GM18517 (cell line): ENCODE measurements around the gene TM4SF5.

Experiments
- ATAC-seq: cut with Tn5 transposase; IDR thresholded peaks from one replicate; pipeline ENCODE4 v1.9.1; 2021; ENCODE audit warnings: mild to moderate bottlenecking, moderate library complexity; ENCODE audit not compliant: unreplicated experiment

Gene TM4SF5, protein sequence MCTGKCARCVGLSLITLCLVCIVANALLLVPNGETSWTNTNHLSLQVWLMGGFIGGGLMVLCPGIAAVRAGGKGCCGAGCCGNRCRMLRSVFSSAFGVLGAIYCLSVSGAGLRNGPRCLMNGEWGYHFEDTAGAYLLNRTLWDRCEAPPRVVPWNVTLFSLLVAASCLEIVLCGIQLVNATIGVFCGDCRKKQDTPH

DNA sequence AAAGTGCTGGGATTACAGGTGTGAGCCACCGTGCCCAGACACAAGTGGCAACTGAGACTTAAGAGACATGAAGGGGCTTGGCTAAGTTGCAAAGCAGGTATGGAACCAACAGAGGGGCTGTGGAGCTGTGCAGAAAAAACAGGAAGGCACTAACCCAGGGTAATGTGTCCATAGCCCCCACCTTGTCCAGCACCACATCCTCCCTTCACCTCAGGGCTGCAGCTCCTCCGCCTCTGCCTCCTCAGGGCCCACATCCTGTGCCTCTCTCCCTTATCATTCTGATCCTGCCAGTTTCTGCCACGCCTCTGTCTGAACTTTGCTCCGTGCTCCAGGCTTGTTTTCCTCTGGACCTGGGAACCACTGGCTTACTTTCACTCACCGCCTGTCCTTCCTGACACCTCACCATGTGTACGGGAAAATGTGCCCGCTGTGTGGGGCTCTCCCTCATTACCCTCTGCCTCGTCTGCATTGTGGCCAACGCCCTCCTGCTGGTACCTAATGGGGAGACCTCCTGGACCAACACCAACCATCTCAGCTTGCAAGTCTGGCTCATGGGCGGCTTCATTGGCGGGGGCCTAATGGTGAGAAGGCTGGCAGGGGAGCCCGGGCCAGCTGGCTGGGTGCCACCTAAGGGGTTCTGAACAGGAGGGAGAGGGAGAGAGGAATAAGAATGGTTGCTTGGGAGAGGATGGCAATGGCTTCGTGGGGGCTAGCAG is at the start of gene TM4SF5:
TM4SF5 (plus strand) TSS at position 368 of the 716 bp plus-strand sequence; CDS start at position 405, 37 bp downstream.
- ATAC-seq, result no peak

DNA sequence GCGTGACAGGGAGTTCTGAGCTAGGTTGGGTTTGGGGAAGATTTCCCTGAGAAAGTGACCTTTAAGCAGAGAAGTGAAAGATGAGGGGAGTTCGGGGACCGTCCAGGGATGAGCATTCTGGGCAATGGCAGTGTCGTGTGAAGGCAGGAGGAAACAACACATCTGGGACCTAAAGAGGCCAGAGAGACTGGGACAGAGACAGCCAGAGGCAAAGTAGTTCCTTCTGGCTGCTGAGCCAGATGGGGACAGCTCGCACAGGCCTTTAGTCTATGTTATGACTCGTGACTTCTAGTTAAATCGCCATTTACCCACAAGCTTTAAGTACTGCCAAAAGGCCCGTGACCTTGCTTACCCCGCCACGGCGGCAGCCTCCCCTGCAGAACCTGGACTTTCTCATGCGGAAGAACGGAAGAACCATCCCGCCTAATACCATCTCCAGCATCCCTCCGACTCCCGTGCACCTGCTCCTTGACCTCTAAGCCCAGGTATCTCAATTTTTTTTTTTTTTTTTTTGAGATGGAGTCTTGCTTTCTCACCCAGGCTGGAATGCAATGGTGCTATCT is 48.9 kb upstream of the TM4SF5 start:
- ATAC-seq, result no peak

DNA sequence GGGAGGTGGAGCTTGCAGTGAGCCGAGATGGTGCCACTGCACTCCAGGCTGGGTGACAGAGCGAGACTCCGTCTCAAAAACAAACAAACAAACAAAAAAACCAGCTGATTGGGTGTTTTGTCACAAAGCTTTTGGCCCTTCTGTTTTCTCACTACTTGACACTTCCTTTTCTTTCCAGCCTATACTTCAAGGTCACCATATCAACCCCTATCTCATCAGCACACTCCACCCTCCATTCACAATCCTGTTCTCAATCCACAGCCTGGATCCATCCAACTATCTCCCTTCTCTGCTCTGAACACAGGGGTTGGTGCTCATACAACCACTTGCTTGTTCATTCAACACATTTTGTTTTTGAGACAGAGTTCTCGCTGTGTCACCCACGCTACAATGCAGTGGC is 47.0 kb upstream of the TM4SF5 start:
- ATAC-seq, result no peak

DNA sequence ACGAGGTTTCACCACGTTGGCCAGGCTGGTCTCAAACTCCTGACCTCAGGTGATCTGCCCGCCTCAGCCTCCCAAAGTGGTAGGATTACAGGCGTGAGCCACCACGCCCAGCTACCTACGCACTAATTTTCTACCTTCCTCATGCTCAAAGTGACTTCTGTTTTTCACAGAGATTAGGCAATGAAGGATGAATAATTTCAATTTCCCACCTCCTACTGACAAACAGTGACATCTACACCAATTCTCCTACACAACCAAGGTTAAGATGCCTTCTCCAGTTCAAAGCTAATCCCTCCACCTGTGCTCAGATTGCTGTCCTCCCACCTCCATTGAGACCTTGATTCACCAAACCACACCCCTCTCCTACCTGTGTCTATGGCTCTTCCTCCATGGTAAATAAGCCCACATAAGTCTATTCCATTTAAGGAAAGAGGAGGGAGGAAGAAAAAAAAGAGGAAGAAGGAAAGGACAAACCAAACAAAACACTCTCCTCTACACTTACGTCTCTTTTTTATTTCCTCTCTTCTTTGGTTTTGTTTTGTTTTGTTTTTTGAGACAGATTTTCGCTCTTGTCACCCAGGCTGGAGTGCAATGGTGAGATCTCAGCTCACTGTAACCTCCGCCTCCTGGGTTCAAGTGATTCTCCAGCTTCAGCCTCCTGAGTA is 45.9 kb upstream of the TM4SF5 start:
- no peak for ATAC-seq

DNA sequence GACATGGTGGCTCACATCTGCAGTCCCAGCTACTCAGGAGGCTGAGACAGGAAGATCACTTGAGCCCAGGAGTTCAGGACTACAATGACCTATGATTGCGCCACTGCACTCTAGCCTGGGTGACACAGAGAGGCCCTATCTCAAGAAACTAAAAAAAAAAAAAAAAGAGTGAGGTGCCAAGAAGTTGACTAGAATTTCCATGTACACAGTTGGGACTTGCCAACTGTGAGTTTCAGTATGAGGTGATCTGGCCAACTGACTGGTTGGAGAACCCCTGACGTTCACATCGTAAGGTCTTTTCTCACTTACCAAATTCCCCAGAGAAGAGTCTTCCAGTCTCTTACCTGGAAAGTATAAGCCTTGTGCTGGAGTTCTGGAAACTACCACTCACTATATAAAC is 43.6 kb upstream of the TM4SF5 start:
- ATAC-seq, result no peak

DNA sequence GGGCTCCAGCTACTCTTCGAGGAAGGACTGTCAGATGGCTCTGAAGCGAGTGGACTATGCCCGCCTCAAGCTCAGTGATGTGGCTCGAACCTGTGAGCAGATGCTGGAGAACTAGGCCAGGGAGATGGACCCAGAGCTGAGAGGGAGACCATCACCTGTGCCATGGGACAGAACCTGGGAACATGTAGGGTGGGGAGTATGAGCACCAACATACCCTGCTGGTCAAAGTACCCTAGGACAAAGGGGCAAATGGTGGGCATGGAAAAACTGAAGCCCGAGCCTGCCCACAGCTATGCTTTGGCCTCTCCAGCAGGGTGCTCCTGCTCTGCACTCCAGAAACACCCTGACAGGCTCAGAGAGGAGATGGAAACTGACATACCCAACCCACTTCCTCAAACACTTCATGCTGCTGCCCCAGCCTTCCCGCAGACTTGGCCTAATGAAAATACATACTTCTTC is 38.6 kb upstream of the TM4SF5 start:
- ATAC-seq, result no peak

DNA sequence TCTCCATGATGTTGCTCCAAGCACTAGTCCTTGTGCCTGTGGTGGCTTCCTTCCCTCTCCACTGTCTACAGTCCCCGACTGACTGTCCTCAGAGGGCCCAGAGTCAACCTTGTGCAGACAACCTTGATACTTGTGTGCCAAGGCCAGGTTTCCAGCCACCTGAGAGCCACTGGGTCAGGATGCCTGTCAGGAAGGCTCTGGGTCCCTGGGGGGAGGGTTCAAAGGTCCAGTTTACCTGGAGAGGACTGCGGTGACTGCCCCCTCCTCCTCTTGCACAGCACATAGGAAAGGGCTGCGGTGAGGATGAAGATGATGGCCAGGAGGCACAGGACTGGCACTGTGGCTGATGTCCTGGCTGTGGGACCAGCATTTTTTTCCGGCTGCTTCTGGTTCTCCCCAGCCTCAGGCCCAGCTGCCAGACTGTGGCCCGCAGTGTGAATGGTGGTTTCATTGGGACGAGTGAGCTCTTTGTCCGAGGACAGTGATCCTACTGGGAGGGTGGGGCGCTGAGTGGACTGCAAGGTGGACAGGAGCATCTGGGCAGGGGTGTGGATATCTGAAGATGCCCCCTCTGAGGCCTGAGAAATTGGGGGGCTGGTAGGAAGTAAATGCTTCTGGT is 36.7 kb upstream of the TM4SF5 start:
- no peak for ATAC-seq

DNA sequence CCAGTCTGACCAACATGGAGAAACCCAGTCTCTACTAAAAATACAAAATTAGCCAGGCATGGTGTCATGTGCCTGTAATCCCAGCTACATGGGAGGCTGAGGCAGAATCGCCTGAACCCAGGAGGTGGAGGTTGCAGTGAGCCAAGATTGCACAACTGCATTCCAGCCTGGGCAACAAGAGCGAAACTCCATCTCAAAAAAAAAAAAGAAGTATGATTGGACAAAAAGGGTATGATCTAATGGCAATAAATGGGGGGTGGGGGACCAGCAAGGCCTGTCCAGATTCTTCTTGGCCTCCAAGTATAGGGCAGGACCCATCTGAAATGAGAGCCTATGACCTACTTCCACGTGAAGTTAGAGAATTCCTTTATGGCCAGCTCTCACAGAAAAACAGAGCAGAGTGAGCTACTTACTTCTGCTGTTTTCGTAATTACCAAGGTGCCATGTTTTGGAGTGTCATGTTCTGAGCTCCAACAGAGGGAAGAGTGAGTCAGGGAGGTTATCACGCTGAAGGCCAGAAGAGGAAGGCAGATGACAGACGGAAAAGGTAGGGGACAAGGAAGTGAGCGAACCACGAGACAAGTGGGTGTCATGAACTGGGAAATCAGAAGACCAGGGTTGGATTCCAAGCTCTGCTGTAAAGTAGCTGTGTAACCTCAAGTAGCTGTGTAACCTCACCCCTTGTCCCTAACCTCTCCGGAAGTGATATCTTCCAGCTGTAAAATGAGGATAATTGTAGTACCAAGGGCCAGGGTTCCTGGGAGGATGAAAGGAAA is 35.6 kb upstream of the TM4SF5 start:
- ATAC-seq, result no peak

DNA sequence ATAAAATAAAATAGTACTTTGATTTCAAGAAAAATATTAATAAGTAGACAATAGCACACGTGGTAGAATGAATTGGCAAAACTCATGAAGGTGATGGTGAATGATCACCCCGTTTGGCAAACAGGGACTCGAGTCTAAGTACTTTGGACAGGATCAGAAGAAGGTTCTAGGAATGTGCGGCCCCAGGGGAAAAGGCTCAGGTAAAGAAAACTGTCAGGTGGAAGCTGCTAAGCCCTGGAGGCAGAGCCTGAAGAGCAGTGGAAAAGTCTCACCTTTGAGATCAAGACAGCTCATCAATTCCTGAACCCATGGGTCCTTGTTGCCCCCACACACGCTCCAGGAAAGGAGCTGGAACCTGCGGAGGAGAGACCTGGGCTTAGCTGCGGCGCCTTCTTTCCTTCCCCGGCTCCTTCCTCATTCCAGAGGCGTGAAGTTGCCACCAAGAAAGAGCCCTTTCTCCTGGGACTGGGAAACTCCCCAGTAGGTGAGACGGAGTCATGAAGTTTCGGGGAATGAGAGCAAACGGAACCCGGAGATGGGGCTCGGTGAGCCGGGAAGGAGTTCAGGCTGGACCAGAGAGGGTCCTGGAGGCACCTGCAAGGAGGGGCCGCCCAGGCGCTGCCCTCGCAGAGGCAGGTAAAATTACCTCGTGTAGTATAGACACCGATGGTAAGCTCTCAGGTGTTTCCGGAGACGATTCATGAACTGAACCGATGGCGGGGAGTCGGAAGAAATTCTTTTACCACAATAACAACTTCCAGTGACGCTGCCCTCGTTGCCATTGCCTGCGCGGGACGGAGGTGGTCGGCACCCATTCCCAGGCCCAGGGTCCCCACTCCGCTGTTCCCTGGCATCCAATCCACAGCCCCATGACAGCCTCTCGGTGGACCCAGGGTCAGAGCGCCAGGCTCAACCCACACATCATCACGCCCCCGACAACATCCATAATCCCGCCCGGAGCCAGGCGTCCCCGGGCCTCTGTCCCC is 33.3 kb upstream of the TM4SF5 start:
- no peak for ATAC-seq

DNA sequence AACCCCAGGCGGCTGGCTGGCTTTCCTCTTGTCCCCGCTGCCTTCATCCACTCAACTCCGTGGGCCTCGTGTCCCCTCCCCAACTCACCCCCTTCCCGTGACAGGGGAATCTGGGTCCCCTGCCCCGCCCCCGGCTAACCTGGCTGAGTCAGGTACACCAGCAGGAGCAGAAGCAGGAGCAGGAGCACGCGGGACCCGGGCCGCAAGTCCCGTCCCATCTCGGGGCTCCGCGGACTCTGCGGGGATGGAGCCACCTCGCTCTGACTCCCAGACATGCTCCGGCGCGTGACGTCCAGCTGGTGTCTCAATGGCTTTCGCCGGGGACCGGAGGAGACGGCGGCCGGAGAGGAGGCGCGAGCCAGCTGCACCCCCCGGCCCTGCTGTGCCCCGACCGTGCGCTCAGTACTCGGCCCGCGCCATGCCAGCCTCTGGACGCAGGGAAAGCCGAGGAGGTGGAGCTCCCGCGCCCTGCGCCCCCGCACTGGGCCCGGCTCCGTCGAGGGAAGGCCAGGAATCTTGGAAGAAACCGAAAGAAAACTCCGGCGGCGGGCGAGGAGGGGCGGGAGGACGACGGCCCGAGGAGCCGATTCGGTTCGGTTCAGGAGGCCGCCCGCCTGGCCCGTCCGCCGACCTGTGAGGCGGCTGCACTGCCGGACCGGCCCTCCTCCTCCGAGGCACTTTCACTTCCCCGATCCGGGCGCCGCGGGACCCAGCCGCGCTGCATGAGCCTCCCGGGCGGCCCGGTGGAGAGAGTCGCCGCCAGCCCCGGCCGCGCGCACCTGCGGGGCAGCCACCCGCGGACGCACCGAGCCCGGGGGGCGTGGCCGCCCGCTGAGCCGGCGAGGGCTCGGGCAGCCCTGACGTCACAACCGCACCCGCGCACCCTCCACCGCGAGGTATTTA is 32.3 kb upstream of the TM4SF5 start, which contains the start of the genes CXCL16 and ZMYND15:
CXCL16 (minus strand) TSS at position 807 of the 903 bp plus-strand sequence; CDS start at position 218, 589 bp downstream.
ZMYND15 (plus strand) TSS at position 712 of the 903 bp plus-strand sequence. CDS start 716 bp downstream, outside the sequence.
- no peak for ATAC-seq

DNA sequence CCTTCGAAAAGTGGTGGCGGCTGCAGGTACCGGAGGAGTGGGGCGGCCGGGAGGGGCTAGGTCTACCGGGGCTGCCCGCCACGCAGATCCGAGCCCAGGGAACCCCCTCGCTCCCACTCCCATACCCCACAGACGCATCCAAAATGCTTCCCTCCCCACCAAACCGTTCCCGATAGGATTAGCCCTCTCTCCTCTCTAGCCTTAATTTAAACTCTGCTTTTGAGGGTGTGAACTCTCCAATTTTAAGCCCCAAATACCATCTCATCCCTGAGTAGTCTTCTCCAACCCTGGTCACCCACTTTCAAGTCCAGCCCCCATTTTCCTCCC is 31.7 kb upstream of the TM4SF5 start:
- no peak for ATAC-seq

DNA sequence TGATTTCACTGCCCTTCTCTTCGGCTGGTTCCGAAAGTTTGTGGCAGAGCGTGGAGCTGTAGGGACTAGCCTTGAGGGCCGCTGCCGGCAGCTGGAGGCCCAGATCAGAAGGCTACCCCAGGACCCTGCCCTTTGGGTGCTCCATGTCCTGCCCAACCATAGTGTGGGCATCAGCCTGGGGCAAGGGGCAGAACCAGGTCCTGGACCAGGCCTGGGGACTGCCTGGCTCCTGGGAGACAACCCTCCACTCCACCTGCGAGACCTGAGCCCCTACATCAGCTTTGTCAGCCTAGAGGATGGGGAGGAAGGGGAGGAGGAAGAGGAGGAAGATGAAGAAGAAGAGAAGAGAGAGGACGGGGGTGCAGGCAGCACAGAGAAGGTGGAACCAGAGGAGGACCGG is 31.1 kb upstream of the TM4SF5 start:
- ATAC-seq, result no peak

DNA sequence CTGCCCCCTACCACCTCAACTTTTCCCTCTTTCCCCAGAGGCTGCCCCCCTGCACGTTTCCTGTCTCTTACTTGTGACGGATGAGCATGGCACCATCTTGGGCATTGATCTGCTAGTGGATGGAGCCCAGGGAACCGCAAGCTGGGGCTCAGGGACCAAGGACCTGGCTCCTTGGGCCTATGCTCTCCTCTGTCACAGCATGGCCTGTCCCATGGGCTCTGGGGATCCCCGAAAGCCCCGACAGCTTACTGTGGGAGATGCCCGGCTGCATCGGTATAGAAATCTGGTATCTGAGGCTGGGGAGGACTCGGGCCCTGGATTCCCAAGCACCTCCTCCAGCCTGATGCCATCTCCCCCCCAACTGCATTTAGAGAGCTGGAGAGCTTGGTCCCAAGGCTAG is 30.1 kb upstream of the TM4SF5 start:
- ATAC-seq, result no peak

DNA sequence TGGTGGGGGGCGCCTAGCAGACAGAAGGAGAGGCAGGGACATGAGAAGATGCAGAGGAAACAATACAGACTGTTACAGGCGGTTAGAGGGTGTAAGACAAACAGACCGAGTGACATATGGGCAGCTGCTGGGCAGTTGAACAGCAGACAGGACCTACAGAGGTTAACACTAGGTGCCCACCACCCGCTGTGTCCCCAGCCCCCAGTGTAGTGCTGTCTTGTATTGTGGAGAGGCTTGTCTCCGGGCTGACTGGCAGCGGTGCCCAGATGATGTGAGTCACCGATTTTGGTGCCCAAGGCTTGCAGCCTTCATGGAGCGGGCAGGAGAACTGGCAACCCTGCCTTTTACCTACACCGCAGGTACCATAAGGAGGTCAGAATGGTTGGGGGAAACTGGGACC is 29.6 kb upstream of the TM4SF5 start:
- no peak for ATAC-seq

DNA sequence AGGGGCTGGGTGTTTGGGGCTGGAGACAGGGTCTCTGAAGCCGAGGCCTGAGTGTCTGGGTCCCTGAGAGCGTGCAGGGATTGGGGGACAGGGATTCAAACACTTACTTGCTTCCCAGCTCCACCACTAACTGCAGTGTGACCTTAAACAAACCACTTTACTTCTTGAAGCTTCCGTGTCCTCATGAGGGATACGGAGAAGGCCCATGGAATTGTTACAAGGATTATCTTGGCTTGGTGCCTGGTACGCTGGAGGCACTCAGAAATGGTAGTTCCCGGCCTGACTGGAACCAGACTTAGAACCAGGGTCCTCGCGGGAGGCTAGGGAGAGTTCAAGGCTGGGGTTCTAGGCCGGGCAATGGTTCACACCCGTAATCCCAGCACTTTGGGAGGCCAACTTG is 29.1 kb upstream of the TM4SF5 start:
- ATAC-seq, result no peak

DNA sequence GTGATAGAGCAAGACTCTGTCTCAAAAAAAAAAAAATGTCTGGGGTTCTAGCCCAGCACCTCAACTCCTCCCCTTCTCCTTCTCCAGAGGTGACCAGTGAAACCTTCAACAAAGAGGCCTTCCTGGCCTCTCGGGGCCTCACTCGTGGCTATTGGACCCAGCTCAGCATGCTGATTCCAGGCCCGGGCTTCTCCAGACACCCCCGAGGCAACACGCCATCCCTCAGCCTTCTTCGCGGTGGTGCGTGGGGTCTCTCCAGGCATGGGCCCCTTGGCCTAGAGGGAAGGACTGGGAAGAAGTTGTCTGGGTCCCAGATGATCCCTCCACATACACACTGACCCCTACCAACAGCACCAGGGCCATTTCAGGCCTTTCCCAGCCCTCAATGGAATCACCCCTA is 28.5 kb upstream of the TM4SF5 start:
- no peak for ATAC-seq

DNA sequence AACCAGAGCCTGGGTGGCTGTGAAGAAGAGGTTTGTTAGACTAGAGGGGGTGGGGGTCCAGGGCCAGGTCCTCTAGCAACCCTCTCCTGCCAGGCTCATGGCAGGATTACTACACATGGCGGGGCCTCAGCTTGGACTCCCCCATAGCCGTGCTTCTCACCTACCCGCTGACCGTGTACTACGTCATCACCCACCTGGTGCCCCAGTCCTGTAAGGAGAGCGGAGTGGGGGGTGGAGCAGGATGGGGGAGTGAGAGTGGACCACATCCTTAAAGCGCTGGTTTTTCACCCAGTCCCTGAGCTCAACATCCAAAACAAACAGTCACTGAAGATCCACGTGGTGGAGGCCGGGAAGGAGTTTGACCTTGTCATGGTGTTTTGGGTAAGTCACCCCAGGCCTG is 27.8 kb upstream of the TM4SF5 start:
- ATAC-seq, result no peak
